ENCODE data around the gene ARHGAP9. TPM values are rescaled to one million over a fixed set of nuclear protein-coding genes. Genes with fewer than 3 reads are reported as not detected.
A peak's percentile ranks its signal among the peaks of the same experiment; 100 is the strongest.

The ARHGAP9 gene
- total and polyA plus RNA-seq, 2 of the 8 experiments (the other 6 are each of a cell fraction or from before 2014, with no cell fraction given) = 3.2 to 6.0 TPM

GRCh38 chr12:57490126-57490525 is 10.5 kb upstream of the ARHGAP9 start:
- peaks cover 8% of the 10 kb centered on the region; the same call in 1 of the 2 replicates for H3K79me1 ChIP-seq (ENCODE audit: low read depth, low read length)
- H3K23ac ChIP-seq (ENCODE audit: insufficient read length) = no peak overlapping the region
- H3K4ac ChIP-seq (replicated peaks; ENCODE audit: insufficient read length, low read depth, low read length) = no peak overlapping the region
- no peak overlapping the region for H2AK5ac ChIP-seq (ENCODE audit: low read depth, low read length)
- peaks cover 7% of the 10 kb centered on the region; the same call in 1 of the 2 replicates for H3K23me2 ChIP-seq (ENCODE audit: low read depth, low read length)
- peaks cover 0 to 3% of the 10 kb centered on the region in 2 experiments for H4K20me1 ChIP-seq (replicated peaks in 1 of 2; ENCODE audit: control insufficient read depth in 1 of 2, insufficient read depth in 2 of 2, low read length in 2 of 2)
- no peak overlapping the region for H3K4me3 ChIP-seq (ENCODE audit: extremely low read depth in 1 of 4, insufficient read depth in 2 of 4, low read depth in 3 of 4, low read length in 4 of 4)
- H2BK12ac ChIP-seq (ENCODE audit: low read depth, low read length) = no peak overlapping the region
- peaks cover 22 to 50% (median 42%) of the 10 kb centered on the region in 4 experiments for H3K36me3 ChIP-seq (ENCODE audit: control insufficient read depth in 2 of 4, insufficient read depth in 4 of 4, low read length in 3 of 4)
- no peak overlapping the region for H3K27ac ChIP-seq (ENCODE audit: low read depth, low read length)
- peaks cover 0 to 7% (median 2%) of the 10 kb centered on the region in 4 experiments; a peak in 5 of 7 replicates for H3K4me1 ChIP-seq (replicated peaks in 1 of 4; ENCODE audit: control insufficient read depth in 3 of 4, insufficient read depth in 4 of 4, low read length in 3 of 4)
- no peak overlapping the region for H2BK120ac ChIP-seq (replicated peaks; ENCODE audit: low read depth, low read length)
- no peaks in the 10 kb centered on the region; a peak in 1 of 4 replicates for H3K9me3 ChIP-seq (ENCODE audit: insufficient read depth in 2 of 2, low read depth in 1 of 2, low read length in 1 of 2)
- no peak overlapping the region; a peak in 1 of 4 replicates for H3K4me2 ChIP-seq (ENCODE audit: insufficient read depth in 1 of 2, low read depth in 2 of 2, low read length in 2 of 2)
- 84% methylated on average over 4 of the region's 4 CpGs; no CpG with 5 or more reads in 1 of the 2 experiments for WGBS, 2 experiments (ENCODE audit: extremely low coverage in 1 of 2, insufficient coverage in 1 of 2, insufficient read length in 1 of 2, insufficient replicate concordance in 2 of 2, low coverage in 1 of 2, low lambda C conversion rate in 2 of 2, missing lambda C conversion rate in 1 of 2)
- no peaks in the 10 kb centered on the region for H3K27me3 ChIP-seq (replicated peaks in 1 of 4; ENCODE audit: control insufficient read depth in 3 of 4, extremely low read depth in 1 of 4, insufficient read depth in 3 of 4, low read length in 3 of 4)
- FAIRE-seq (no peak), DNase-seq (ENCODE audit: low read depth in 1 of 2, low spot score in 2 of 2) (no peak)
- CTCF ChIA-PET (ENCODE audit: partially characterized antibody) = interaction anchor here (0.8 to 25.1 kb wide), 5 partner anchors 9 to 32 kb away, joined by 3 to 441 read pairs (median 3); partner anchors contain the start of genes GLI1 and INHBE
- H2AFZ ChIP-seq (ENCODE audit: low read length) = no peak overlapping the region
- H3K18ac ChIP-seq (ENCODE audit: extremely low read depth, low read length) = no peak overlapping the region
- H3K9ac ChIP-seq (replicated peaks in 1 of 4; ENCODE audit: extremely low read depth in 1 of 4, low read depth in 3 of 4, low read length in 3 of 4) = no peak overlapping the region
- no peak overlapping the region for H2BK5ac ChIP-seq (ENCODE audit: low read depth, low read length)
- POLR2A ChIA-PET (ENCODE audit: partially characterized antibody) = interaction anchor here (1.0 to 1.4 kb wide), 4 partner anchors 36 to 220 kb away, joined by 3 to 4 read pairs (median 4); no protein-coding TSS in a partner anchor
- H2BK20ac ChIP-seq (ENCODE audit: low read length) = no peak overlapping the region
- H2BK15ac ChIP-seq (ENCODE audit: low read length) = no peak overlapping the region
- peaks cover 14 to 28% of the 10 kb centered on the region in 2 experiments for H3K79me2 ChIP-seq (ENCODE audit: control insufficient read depth in 1 of 2, insufficient read depth in 2 of 2, low read length in 2 of 2)
- H3K56ac ChIP-seq (replicated peaks; ENCODE audit: insufficient read length, low read depth, low read length) = no peak overlapping the region
- peak overlapping the region; percentile 14; the same call in 1 of the 2 replicates for H4K8ac ChIP-seq (ENCODE audit: extremely low read depth, insufficient read depth, low read length)
- H4K91ac ChIP-seq (replicated peaks; ENCODE audit: insufficient read length, low read length) = no peak overlapping the region
- no peak overlapping the region for H3K14ac ChIP-seq (ENCODE audit: insufficient read length)
- H4K5ac ChIP-seq (ENCODE audit: insufficient read length, low read depth, low read length) = no peak overlapping the region
- TF ChIP-seq BCL11A (IDR thresholded peaks at IDR 0.05; ENCODE audit: low read depth in 2 of 2, low read length in 2 of 2) = no peak
- no peak for TF ChIP-seq PHF8 (conservative IDR thresholded peaks at IDR 0.05; ENCODE audit: low read depth, low read length)
- TF ChIP-seq GTF2F1 (IDR thresholded peaks at IDR 0.05; ENCODE audit: borderline replicate concordance, low read depth, low read length) = no peak
- TF ChIP-seq SRF (IDR thresholded peaks at IDR 0.05; ENCODE audit: low read depth, low read length) = no peak
- TF ChIP-seq MAX (IDR thresholded peaks at IDR 0.05) = no peak
- TF ChIP-seq MAFK (IDR thresholded peaks at IDR 0.05; ENCODE audit: low read depth, low read length) = no peak
- no peak for TF ChIP-seq EZH2 (IDR thresholded peaks at IDR 0.05; ENCODE audit: low read depth, low read length, severe bottlenecking)
- no peak for TF ChIP-seq CHD2 (IDR thresholded peaks at IDR 0.05; ENCODE audit: low read length)
- TF ChIP-seq TAF7 (optimal IDR thresholded peaks at IDR 0.05; ENCODE audit: borderline replicate concordance, low read depth, low read length) = no peak
- TF ChIP-seq EP300 (IDR thresholded peaks at IDR 0.05; ENCODE audit: borderline replicate concordance in 1 of 2, low read depth in 2 of 2, low read length in 2 of 2) = no peak
- no peak for TF ChIP-seq KDM5A (IDR thresholded peaks at IDR 0.05; ENCODE audit: low read length)
- no peak for TF ChIP-seq HDAC6 (IDR thresholded peaks at IDR 0.05; ENCODE audit: low read depth, low read length)
- TF ChIP-seq SP1 (IDR thresholded peaks at IDR 0.05; ENCODE audit: low read depth, low read length) = no peak

All from H1 (cell line).